Renal cortical epithelial cell (primary cell): Measurements from ENCODE around the gene CDK14. TPM values are rescaled to one million over a fixed set of nuclear protein-coding genes. Genes with fewer than 3 reads are reported as not detected.
"Not testable (repeated sequence)": the region's sequence is repeated elsewhere in the genome, so short reads cannot be mapped to it uniquely, and the experiment has no call there.

ENCODE experiments used
- DNase-seq: peaks from one replicate; pipeline ENCODE4 v3.0.0-alpha.2; 2011; ENCODE audit warnings: low read depth
- total RNA-seq: library from RNA; depleted of rRNA; stranded (reverse); fragments of >200 nt; gene quantifications from 2 replicates; pipeline ENCODE4 v1.2.3, GENCODE V29; 2014

Gene CDK14
- total RNA-seq, 1 donor from 2014 or later, result 30.2 TPM

GRCh38 chr7:90894122-90894521 is 298.0 kb downstream of the CDK14 start:
- DNase-seq, result no peak

- DNase-seq, result peak; percentile 19
Observed at GRCh38 chr7:90896458-90896857, 300.3 kb downstream of the CDK14 start.

- no peak for DNase-seq
Observed at GRCh38 chr7:90897961-90898469, 301.9 kb downstream of the CDK14 start.

GRCh38 chr7:90900628-90901356 is 304.7 kb downstream of the CDK14 start:
- DNase-seq, result no peak

- no peak for DNase-seq
Observed at GRCh38 chr7:90903841-90904240, 307.7 kb downstream of the CDK14 start.

- DNase-seq, result no peak
Observed at GRCh38 chr7:90910136-90910535, 314.0 kb downstream of the CDK14 start.

- DNase-seq, result no peak
Observed at GRCh38 chr7:90916319-90916718, 320.2 kb downstream of the CDK14 start.

- no peak for DNase-seq
Observed at GRCh38 chr7:90917539-90917938, 321.4 kb downstream of the CDK14 start.

GRCh38 chr7:90918303-90918702 is 322.2 kb downstream of the CDK14 start:
- DNase-seq, result no peak

GRCh38 chr7:90919816-90920215 is 323.7 kb downstream of the CDK14 start:
- no peak for DNase-seq

GRCh38 chr7:90920336-90920735 is 324.2 kb downstream of the CDK14 start:
- DNase-seq, result no peak

GRCh38 chr7:90923541-90923997 is 327.4 kb downstream of the CDK14 start:
- no peak for DNase-seq

- not testable (repeated sequence) for DNase-seq
Observed at GRCh38 chr7:90928700-90929424, 332.7 kb downstream of the CDK14 start.

GRCh38 chr7:90931986-90932916 is 336.1 kb downstream of the CDK14 start:
- DNase-seq, result peak; percentile 9

GRCh38 chr7:90933041-90933440 is 336.9 kb downstream of the CDK14 start:
- no peak for DNase-seq

- DNase-seq, result no peak
Observed at GRCh38 chr7:90933984-90934383, 337.9 kb downstream of the CDK14 start.

- DNase-seq, result no peak
Observed at GRCh38 chr7:90938371-90938770, 342.2 kb downstream of the CDK14 start.

- DNase-seq, result no peak
Observed at GRCh38 chr7:90939666-90940065, 343.5 kb downstream of the CDK14 start.

- DNase-seq, result no peak
Observed at GRCh38 chr7:90944021-90944420, 347.9 kb downstream of the CDK14 start.

GRCh38 chr7:90945104-90945787 is 349.1 kb downstream of the CDK14 start:
- DNase-seq, result peak; percentile 15
